ENCODE results near the gene IGFBP3. TPM values are rescaled to one million over a fixed set of nuclear protein-coding genes. Genes with fewer than 3 reads are reported as not detected.

The IGFBP3 gene
- total and polyA plus RNA-seq, 2 donors (not counting 1 experiment from before 2014, with no cell fraction given), result 8.9 to 227 TPM

DNA sequence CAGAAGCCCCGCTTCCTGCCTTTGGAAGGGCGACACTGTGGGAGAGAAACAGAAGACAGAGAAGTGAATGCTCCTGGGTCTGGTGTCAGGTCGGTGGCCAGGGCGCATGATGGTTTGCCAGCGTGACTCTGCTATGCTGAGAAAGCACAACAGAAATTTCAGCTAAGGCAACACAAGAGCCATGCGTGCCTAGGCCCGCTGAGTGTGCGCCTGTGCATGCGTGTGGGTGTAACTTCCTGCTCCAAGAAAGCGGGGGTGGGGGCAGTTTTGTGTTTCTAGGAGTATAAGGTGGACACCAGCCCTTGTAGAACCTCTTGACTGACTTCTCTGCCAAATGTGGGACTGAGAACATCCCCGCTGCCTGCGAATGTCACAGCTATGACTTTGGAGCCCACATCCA is 6.2 kb downstream of the IGFBP3 start:
- H3K9me3 ChIP-seq (ENCODE audit: control insufficient read depth, insufficient read depth, low read depth, low read length), result no peaks in the 10 kb centered on the region
- TF ChIP-seq, protein P1, sequence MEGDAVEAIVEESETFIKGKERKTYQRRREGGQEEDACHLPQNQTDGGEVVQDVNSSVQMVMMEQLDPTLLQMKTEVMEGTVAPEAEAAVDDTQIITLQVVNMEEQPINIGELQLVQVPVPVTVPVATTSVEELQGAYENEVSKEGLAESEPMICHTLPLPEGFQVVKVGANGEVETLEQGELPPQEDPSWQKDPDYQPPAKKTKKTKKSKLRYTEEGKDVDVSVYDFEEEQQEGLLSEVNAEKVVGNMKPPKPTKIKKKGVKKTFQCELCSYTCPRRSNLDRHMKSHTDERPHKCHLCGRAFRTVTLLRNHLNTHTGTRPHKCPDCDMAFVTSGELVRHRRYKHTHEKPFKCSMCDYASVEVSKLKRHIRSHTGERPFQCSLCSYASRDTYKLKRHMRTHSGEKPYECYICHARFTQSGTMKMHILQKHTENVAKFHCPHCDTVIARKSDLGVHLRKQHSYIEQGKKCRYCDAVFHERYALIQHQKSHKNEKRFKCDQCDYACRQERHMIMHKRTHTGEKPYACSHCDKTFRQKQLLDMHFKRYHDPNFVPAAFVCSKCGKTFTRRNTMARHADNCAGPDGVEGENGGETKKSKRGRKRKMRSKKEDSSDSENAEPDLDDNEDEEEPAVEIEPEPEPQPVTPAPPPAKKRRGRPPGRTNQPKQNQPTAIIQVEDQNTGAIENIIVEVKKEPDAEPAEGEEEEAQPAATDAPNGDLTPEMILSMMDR (conservative IDR thresholded peaks at IDR 0.05 in 1 of 2, IDR thresholded peaks at IDR 0.05 in 1 of 2; ENCODE audit: low read depth in 1 of 2, low read length in 2 of 2), result no peak
- no peak for TF ChIP-seq EZH2 (IDR thresholded peaks at IDR 0.05; ENCODE audit: low read length, missing control alignments)
- DNase-seq (ENCODE audit: low read depth in 2 of 2), result no peak
- H3K4me3 ChIP-seq (replicated peaks in 1 of 4; ENCODE audit: control extremely low read depth in 1 of 4, insufficient read depth in 1 of 4, low read depth in 3 of 4, low read length in 4 of 4), result no peak overlapping the region
- no peak overlapping the region for H3K4me2 ChIP-seq (ENCODE audit: extremely low read depth, insufficient read depth, low read length)
- H3K36me3 ChIP-seq (ENCODE audit: control insufficient read depth, insufficient read depth, low read length), result no peaks in the 10 kb centered on the region
- no peaks in the 10 kb centered on the region for H3K4me1 ChIP-seq (ENCODE audit: control insufficient read depth, extremely low read depth, insufficient read depth, low read length)
- no peak overlapping the region for H3K9ac ChIP-seq (ENCODE audit: insufficient read depth, low read length)
- H3K27ac ChIP-seq (ENCODE audit: insufficient read depth, low read length), result no peak overlapping the region
- no peaks in the 10 kb centered on the region for H4K20me1 ChIP-seq (ENCODE audit: control insufficient read depth, extremely low read depth, insufficient read depth, low read length)
- no peak overlapping the region for H2AFZ ChIP-seq (ENCODE audit: low read length)
- H3K79me2 ChIP-seq (ENCODE audit: control insufficient read depth, insufficient read depth, low read length), result no peaks in the 10 kb centered on the region
- peaks cover 20% of the 10 kb centered on the region for H3K27me3 ChIP-seq (ENCODE audit: control insufficient read depth, insufficient read depth, low read length)

GRCh38 chr7:45912972-45913371 is 8.1 kb downstream of the IGFBP3 start:
- H3K79me2 ChIP-seq (ENCODE audit: control insufficient read depth, insufficient read depth, low read length), result no peaks in the 10 kb centered on the region
- TF ChIP-seq EZH2 (IDR thresholded peaks at IDR 0.05; ENCODE audit: low read length, missing control alignments), result no peak
- TF ChIP-seq, protein P1 (conservative IDR thresholded peaks at IDR 0.05 in 1 of 2, IDR thresholded peaks at IDR 0.05 in 1 of 2; ENCODE audit: low read depth in 1 of 2, low read length in 2 of 2), result no peak
- no peaks in the 10 kb centered on the region for H3K9me3 ChIP-seq (ENCODE audit: control insufficient read depth, insufficient read depth, low read depth, low read length)
- no peak overlapping the region for H2AFZ ChIP-seq (ENCODE audit: low read length)
- H3K27me3 ChIP-seq (ENCODE audit: control insufficient read depth, insufficient read depth, low read length), result peaks cover 3% of the 10 kb centered on the region
- H3K4me3 ChIP-seq (replicated peaks in 1 of 4; ENCODE audit: control extremely low read depth in 1 of 4, insufficient read depth in 1 of 4, low read depth in 3 of 4, low read length in 4 of 4), result no peak overlapping the region
- no peaks in the 10 kb centered on the region for H3K4me1 ChIP-seq (ENCODE audit: control insufficient read depth, extremely low read depth, insufficient read depth, low read length)
- no peaks in the 10 kb centered on the region for H4K20me1 ChIP-seq (ENCODE audit: control insufficient read depth, extremely low read depth, insufficient read depth, low read length)
- no peak overlapping the region for H3K4me2 ChIP-seq (ENCODE audit: extremely low read depth, insufficient read depth, low read length)
- no peak overlapping the region for H3K27ac ChIP-seq (ENCODE audit: insufficient read depth, low read length)
- no peak overlapping the region for H3K9ac ChIP-seq (ENCODE audit: insufficient read depth, low read length)
- H3K36me3 ChIP-seq (ENCODE audit: control insufficient read depth, insufficient read depth, low read length), result no peaks in the 10 kb centered on the region
- DNase-seq (ENCODE audit: low read depth in 2 of 2), result no peak

GRCh38 chr7:45911311-45911710 is 9.8 kb downstream of the IGFBP3 start:
- no peaks in the 10 kb centered on the region for H3K9me3 ChIP-seq (ENCODE audit: control insufficient read depth, insufficient read depth, low read depth, low read length)
- no peak for DNase-seq (ENCODE audit: low read depth in 2 of 2)

More at GRCh38 chr7:45911311-45911710, 9.8 kb downstream of the IGFBP3 start:
- H3K4me1 ChIP-seq (ENCODE audit: control insufficient read depth, extremely low read depth, insufficient read depth, low read length), result no peaks in the 10 kb centered on the region
- H2AFZ ChIP-seq (ENCODE audit: low read length), result no peak overlapping the region
- H3K4me2 ChIP-seq (ENCODE audit: extremely low read depth, insufficient read depth, low read length), result no peak overlapping the region
- H3K4me3 ChIP-seq (replicated peaks in 1 of 4; ENCODE audit: control extremely low read depth in 1 of 4, insufficient read depth in 1 of 4, low read depth in 3 of 4, low read length in 4 of 4), result no peak overlapping the region
- H4K20me1 ChIP-seq (ENCODE audit: control insufficient read depth, extremely low read depth, insufficient read depth, low read length), result no peaks in the 10 kb centered on the region
- no peak overlapping the region for H3K27ac ChIP-seq (ENCODE audit: insufficient read depth, low read length)
- H3K36me3 ChIP-seq (ENCODE audit: control insufficient read depth, insufficient read depth, low read length), result no peaks in the 10 kb centered on the region
- no peaks in the 10 kb centered on the region for H3K79me2 ChIP-seq (ENCODE audit: control insufficient read depth, insufficient read depth, low read length)
- H3K27me3 ChIP-seq (ENCODE audit: control insufficient read depth, insufficient read depth, low read length), result no peaks in the 10 kb centered on the region
- H3K9ac ChIP-seq (ENCODE audit: insufficient read depth, low read length), result no peak overlapping the region
- no peak for TF ChIP-seq EZH2 (IDR thresholded peaks at IDR 0.05; ENCODE audit: low read length, missing control alignments)
- TF ChIP-seq, protein P1 (conservative IDR thresholded peaks at IDR 0.05 in 1 of 2, IDR thresholded peaks at IDR 0.05 in 1 of 2; ENCODE audit: low read depth in 1 of 2, low read length in 2 of 2), result no peak
